Superior temporal gyrus (tissue), 1 donor: Measurements from ENCODE around the gene CIDEA.
A peak's percentile ranks its signal among the peaks of the same experiment; 100 is the strongest.
"Not testable (repeated sequence)": the region's sequence is repeated elsewhere in the genome, so short reads cannot be mapped to it uniquely, and the experiment has no call there.

Source experiments
- DNase-seq: peaks from one replicate; pipeline ENCODE4 v3.0.0-alpha.2; 2016; ENCODE audit errors: extremely low spot score

The CIDEA gene

DNA sequence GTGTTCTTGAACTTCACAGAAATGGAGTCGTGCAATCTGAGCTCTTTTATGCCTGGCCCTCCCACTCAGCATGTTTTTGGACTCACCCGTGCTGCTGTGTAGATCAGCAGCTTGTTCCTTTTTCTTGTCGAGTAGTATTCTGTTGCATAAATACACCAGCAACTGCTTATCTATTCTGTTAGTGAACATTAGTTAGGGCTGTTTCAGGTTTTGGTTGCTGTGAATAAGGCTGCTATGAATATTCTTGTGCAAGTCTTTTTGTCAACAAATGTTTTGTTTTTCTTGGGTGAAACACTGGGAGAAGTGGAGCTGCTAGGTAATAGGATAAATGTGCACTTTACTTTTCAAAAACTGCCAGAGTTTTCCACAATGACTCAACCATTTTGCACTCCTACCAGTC, 15.3 kb upstream of the CIDEA start:
- DNase-seq = peak; percentile 24

GRCh38 chr18:12239431-12239830, 14.7 kb upstream of the CIDEA start:
- DNase-seq = no peak

DNA sequence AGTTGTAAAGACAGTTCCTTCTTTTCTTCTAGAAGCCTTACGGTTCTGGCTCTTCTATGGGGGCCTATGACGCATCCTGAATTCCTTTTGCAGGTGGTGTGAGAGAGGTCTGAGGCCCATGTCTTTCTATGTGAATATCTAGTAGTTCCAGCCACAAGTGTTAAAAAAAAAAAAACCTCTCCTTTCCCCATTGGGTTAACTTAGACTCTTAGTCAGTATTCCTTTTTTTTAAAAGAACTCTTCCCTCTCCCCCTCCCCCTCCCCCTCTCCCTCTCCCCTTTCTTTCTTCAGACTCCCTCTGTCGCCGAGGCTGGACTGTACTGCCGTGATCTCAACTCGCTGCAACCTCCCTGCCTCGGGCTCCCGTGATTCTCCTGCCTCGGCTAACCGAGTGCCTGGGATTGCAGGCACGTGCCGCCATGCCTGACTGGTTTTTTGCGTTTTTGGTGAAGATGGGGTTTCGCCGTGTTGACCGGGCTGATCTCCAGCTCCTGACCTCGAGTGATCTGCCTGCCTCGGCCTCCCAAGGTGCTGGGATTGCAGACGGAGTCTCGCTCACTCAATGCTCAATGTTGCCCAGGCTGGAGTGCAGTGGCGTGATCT, 11.4 kb upstream of the CIDEA start:
- DNase-seq = no peak

- not testable (repeated sequence) for DNase-seq
Measured at GRCh38 chr18:12243272-12243671, 10.9 kb upstream of the CIDEA start.

DNA sequence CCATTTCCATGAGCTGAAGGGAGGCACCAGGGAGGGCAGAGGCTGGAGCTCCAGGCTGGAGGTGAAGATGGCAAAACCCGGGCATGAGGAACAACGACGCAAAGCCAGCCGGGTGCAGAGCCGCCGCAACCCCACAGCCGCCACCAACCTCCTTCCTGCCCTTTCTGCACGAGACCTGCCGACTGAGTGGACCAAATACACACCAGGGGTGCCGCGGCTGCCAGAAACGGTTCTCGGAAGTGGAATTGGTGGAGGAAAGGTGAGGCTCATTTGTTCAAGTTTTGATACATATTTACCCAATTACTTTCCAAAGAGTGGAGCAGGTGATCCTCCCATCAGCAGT, 8.4 kb upstream of the CIDEA start:
- DNase-seq = no peak

DNA sequence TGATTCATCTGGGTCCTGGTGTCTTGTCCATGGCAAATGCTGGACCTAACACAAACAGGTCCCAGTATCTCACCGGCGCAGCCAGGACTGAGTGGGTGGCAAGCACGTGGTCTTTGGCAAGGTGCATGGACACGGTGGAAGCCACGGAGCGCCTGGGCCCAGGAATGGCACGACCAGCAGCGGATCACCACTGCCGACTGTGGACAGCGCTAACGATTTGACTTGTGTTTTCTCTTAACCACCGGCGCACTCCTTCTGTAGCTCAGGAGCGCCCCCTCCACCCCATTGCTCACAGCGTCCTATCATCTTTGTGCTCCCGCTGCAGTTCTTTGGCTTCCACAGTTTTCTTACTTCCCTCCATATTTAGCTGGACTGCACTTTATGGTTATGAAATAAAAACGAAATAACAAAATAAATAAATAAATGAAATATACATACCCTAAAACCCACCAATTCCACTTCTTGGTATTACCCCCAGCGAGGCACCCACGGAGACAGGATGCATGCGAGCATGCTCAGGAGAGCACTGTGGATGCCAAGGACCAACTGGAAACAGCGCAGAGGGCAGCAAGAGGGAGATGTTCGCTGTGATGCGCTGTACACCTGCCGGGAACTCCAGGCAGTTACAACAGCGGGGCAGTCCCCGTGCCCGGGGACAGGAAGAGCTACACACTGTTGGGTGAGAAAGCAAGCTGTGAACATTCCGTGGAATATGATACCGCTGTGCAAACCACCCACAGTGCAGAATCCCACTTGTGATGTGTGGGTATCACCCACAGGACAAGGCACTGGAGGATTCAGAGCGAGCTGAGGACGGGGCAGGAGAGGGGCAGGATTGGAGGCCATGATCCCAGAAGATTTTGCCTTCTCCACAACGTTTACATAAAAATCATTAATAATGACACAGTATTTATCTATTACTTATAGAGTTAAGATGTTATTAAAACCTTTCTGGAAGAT, 7.0 kb upstream of the CIDEA start:
- no peak for DNase-seq

DNA sequence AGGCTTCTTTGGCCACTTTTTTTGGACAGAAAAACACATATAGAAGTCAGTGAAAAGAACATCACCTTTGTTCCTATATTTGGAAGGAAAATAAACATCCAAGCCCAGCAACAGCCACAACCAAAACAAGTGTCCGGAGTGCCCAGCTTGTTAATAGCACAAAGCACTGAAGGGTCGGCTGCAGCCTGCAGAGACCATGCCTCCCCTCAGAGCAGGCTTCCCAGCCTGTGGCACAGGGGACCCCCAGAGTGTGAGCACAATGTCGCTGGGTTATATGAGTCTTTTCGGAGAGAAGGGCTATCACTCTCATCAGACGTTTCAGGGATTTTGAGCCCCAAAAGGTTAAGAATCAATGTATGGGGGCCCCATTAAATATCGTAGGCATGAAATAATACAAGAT, 6.2 kb upstream of the CIDEA start:
- DNase-seq = no peak

DNA sequence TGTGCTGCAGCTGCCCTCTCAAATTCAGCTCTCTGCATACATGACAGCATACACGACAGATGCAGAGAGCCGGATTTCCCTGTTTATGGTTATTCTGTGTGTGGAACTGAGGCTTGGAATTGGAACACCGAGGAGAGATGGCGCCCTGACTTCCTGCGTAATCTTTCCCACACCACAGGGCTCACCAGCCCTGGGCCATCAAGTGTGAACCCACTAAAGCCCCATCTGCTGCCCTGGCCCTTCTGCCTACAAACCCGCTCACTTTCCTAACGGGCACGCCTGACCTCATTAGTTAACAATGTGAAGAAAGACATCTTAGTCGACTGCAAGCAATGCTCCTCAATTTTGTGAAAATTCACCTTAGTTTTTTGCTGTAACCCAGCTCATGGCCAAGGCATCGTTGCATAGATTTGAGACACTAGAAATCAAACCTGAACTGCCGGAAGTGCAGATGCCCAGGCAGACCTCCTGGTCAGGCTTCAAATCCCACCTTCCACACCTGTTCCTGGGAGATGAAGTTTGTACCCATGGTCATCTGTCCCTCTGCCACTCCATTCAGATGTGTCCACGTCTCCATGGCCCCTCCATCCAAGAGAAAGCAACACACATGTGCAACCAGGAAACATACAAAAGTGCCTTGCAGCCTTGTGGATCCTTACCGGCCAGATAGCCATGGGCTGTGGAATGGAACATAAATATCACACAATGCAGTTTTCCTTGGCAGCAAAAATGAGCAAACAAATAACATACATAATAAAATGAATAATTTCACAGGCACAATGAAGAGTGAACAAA, 5.0 kb upstream of the CIDEA start:
- no peak for DNase-seq

GRCh38 chr18:12251311-12251710, 2.9 kb upstream of the CIDEA start:
- no peak for DNase-seq

- DNase-seq = no peak
Measured at GRCh38 chr18:12252061-12252460, 2.1 kb upstream of the CIDEA start.

GRCh38 chr18:12253027-12253426, 1.1 kb upstream of the CIDEA start:
- DNase-seq = no peak

DNA sequence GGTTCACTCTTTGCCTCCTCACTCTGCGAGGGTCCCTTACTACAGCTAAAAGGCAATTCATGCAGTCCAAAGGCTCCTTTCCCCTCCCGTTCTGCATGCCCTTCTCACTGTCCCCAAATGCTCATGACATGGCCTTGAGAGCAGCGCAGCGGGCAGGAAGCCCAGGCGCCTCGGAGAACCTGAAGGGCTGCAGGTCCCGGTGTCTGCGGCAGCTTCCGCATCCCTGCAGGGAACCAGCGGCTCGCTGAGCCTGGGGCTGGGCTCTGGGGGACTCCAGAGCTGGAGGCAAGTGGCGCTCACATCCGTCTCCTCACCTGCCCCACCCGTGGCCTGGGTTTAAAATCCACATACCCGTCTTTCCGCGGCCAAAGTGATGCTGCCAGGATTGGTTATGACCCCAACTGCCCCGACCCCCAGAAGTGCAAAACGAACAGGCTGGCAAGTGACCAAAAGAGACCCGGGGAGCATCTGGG, 462 bp upstream of the CIDEA start:
- DNase-seq = no peak

DNA sequence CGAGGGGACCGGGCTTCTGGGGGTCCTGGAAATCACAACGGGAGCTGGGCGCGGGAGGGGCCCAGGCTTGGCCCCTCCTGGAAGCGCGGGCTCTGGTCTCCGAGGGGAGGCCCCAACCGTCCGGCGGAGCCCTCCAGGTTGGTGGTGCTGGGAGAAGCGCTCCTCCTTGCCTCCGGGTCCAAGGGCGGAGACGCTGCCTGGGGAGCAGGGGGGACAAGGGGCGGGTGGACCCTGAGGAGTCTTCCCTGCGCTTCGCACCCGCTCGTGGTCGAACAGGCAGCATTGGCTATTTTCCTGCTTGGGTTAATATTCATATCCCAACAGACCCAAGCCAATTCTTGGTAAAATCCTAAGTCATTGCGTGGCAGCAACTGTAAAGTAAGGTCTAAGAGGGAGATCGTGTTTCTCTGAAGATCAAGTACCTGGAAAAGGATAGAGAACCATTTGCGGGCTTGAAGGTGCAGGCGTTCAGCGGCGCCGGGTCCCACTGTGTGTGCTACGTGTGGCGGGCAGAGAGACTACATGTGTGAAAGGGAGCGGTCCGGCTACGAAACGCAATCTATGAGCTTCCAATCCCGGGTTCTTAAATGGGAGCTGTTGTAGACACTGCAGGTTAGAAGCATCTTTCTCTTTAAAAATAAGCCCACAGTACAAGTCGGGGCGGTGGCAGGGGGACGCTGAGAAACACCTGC, 805 bp downstream of the CIDEA start:
- no peak for DNase-seq

GRCh38 chr18:12255626-12256026, 1.5 kb downstream of the CIDEA start:
- no peak for DNase-seq

- DNase-seq = no peak
Measured at GRCh38 chr18:12256951-12257350, 2.8 kb downstream of the CIDEA start.

GRCh38 chr18:12257996-12258718, 4.0 kb downstream of the CIDEA start:
- DNase-seq = no peak

DNA sequence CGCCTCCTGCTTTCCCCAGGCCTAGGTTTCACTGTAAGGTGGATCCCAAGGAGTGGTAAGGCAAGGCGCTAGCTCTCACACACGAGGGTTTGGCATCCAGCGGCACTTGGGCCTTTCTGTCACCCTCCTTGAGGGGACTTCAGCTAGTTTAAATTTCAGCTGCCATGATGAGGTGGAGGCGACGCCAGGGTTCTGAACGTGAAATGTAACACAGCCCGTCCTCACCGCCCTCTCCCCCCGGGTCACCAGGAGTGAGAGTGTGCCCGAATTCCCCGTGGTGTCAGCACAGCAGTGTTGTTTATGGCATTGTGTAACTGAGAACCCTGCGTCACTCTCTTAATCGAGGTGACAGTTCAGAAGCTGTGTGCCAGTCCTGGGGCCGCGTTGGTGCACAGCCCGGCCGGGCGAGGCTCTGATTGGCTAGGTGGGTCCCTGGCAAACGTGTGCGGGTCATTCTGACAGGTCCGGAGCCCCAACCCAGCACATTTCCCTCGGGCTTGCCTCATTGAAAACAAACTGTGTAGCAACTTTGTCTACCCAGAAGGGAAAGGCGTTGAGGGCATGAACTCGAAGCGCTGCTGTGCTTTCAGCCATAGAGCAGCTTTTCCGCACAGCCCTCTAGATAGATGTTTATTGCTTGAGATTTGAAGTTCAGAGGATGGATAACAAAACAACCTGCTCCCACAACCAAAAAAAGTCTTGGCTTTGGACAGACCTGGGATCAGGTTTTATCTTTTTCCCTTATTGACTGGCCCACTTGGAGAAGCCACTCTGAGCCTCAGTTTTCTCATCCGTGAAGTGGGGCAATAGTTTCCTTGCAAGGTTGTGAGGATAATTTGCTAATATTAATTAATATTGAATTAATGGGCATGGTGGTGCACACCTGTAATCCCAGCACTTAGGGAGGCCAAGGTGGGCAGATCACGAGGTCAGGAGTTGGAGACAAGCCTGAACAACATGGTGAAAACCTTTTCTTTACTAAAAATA, 4.9 kb downstream of the CIDEA start:
- no peak for DNase-seq

DNA sequence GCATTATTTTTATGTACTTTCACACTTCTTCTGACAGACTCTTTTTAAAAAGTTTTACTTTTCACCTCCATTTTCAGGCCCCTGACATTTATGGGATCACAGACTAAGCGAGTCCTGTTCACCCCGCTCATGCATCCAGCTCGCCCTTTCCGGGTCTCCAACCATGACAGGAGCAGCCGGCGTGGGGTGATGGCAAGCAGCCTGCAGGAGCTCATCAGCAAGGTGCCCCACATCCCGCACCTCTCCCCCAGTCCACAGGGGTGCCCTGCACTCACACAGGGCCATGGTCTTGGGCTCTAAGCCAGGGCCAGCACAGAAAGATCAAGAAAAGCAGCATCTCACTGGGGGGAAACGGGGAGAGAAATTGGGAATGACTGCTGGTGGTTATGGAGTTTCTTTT, 8.6 kb downstream of the CIDEA start:
- DNase-seq = no peak

DNA sequence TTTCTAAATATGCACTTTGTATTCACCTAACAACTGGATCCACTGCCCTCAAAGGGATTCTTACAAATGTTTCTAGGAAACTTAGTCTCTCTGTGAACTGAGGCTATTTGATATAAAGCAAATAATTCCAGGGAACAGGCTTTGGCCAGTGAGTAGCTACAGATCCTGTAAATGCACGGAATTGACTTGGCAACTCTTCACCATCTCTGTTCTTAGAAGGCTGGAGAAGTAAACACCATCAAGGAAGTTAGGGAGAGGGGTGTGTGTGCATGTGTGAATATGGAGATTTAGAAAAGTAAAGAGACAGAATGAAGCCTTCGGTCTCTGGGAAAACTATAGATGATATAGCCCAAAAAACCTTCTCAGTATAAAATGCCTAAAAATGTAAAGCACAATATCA, 10.7 kb downstream of the CIDEA start:
- DNase-seq = no peak
